Measurements from ENCODE around the gene STXBP6.

The STXBP6 gene

DNA sequence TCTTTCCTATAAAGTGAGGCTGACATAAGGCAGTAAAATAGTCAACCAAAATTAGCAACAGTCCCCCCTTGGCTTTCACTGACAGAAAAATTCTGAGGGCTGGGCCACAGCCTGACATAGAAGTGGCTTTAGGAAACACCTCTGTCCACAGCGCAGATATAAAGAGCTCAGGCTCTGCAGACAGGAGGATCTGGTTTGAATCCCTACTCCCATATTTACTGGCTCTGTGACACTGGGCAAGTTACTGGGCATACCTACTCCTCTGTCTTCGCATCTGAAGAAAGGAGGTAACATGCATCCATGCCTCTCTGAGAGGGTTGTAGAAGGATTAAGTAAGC is 95.3 kb downstream of the STXBP6 start:
- peaks cover 3% of the 10 kb centered on the region for H3K27me3 ChIP-seq (ENCODE audit: insufficient read depth, poor library complexity, severe bottlenecking)
- no peak for DNase-seq (ENCODE audit: low spot score)
- no peaks in the 10 kb centered on the region for H3K9me3 ChIP-seq (ENCODE audit: severe bottlenecking)
- no peaks in the 10 kb centered on the region for H3K36me3 ChIP-seq (ENCODE audit: low read depth)
- no peak overlapping the region for H3K27ac ChIP-seq (ENCODE audit: poor library complexity, severe bottlenecking)
- H3K4me1 ChIP-seq (ENCODE audit: insufficient read depth, poor library complexity, severe bottlenecking): no peaks in the 10 kb centered on the region
- ATAC-seq (ENCODE audit: low read depth): no peak
- TF ChIP-seq, protein P1, sequence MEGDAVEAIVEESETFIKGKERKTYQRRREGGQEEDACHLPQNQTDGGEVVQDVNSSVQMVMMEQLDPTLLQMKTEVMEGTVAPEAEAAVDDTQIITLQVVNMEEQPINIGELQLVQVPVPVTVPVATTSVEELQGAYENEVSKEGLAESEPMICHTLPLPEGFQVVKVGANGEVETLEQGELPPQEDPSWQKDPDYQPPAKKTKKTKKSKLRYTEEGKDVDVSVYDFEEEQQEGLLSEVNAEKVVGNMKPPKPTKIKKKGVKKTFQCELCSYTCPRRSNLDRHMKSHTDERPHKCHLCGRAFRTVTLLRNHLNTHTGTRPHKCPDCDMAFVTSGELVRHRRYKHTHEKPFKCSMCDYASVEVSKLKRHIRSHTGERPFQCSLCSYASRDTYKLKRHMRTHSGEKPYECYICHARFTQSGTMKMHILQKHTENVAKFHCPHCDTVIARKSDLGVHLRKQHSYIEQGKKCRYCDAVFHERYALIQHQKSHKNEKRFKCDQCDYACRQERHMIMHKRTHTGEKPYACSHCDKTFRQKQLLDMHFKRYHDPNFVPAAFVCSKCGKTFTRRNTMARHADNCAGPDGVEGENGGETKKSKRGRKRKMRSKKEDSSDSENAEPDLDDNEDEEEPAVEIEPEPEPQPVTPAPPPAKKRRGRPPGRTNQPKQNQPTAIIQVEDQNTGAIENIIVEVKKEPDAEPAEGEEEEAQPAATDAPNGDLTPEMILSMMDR (IDR thresholded peaks at IDR 0.05; ENCODE audit: poor library complexity, severe bottlenecking): no peak
- H3K4me3 ChIP-seq (ENCODE audit: severe bottlenecking): no peak overlapping the region

GRCh38 chr14:24954037-24954699 is 95.8 kb downstream of the STXBP6 start:
- no peak overlapping the region for H3K4me3 ChIP-seq (ENCODE audit: severe bottlenecking)
- H3K27ac ChIP-seq (ENCODE audit: poor library complexity, severe bottlenecking): no peak overlapping the region
- H3K9me3 ChIP-seq (ENCODE audit: severe bottlenecking): no peaks in the 10 kb centered on the region
- H3K36me3 ChIP-seq (ENCODE audit: low read depth): no peaks in the 10 kb centered on the region
- TF ChIP-seq, protein P1 (IDR thresholded peaks at IDR 0.05; ENCODE audit: poor library complexity, severe bottlenecking): no peak
- H3K27me3 ChIP-seq (ENCODE audit: insufficient read depth, poor library complexity, severe bottlenecking): peaks cover 3% of the 10 kb centered on the region
- no peak for DNase-seq (ENCODE audit: low spot score)
- H3K4me1 ChIP-seq (ENCODE audit: insufficient read depth, poor library complexity, severe bottlenecking): no peaks in the 10 kb centered on the region
- ATAC-seq (ENCODE audit: low read depth): no peak; the same call in 2 of the 3 replicates

- Histone ChIP-seq H3K27ac (ENCODE audit: poor library complexity, severe bottlenecking) (no peak overlapping the region), H3K4me1 (ENCODE audit: insufficient read depth, poor library complexity, severe bottlenecking) (no peaks in the 10 kb centered on the region), H3K9me3 (ENCODE audit: severe bottlenecking) (no peaks in the 10 kb centered on the region), H3K4me3 (ENCODE audit: severe bottlenecking) (no peak overlapping the region), H3K36me3 (ENCODE audit: low read depth) (no peaks in the 10 kb centered on the region), H3K27me3 (ENCODE audit: insufficient read depth, poor library complexity, severe bottlenecking) (peaks cover 3% of the 10 kb centered on the region)
- TF ChIP-seq, protein P1 (IDR thresholded peaks at IDR 0.05; ENCODE audit: poor library complexity, severe bottlenecking): no peak
- ATAC-seq (ENCODE audit: low read depth) (no peak; the same call in 2 of the 3 replicates), DNase-seq (ENCODE audit: low spot score) (no peak)
Measured at GRCh38 chr14:24952851-24953666, 96.9 kb downstream of the STXBP6 start.

DNA sequence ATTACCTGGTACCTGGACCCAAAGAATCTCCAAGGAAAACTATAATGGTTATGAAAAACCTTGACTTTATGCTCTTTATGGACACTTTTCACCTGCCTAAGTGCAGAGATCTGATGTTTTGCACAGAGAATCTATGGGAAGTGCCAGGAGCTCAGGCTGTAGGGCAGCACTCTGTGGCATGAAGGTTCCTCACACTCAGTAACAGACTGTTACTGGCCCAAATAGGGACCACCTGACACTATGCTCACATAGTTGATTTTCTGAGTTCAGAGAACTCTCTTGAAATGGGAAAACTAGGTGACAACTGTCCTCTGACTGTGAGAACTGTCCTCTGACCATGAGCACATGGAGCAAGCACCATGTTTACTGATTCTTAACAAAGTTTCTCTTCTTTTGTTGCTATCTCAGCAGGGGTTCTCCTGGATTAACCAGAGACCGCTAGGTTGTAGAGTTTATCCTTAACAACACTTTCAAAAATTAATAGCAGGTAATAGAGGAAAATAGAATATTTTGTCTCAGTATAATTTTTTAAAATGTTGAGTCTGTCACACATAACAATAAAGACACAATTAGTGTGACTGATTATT is 101.6 kb downstream of the STXBP6 start:
- Histone ChIP-seq H3K9me3 (ENCODE audit: severe bottlenecking) (no peaks in the 10 kb centered on the region), H3K27ac (ENCODE audit: poor library complexity, severe bottlenecking) (no peak overlapping the region), H3K4me1 (ENCODE audit: insufficient read depth, poor library complexity, severe bottlenecking) (no peaks in the 10 kb centered on the region), H3K4me3 (ENCODE audit: severe bottlenecking) (no peak overlapping the region), H3K36me3 (ENCODE audit: low read depth) (no peaks in the 10 kb centered on the region), H3K27me3 (ENCODE audit: insufficient read depth, poor library complexity, severe bottlenecking) (peaks cover 3% of the 10 kb centered on the region)
- no peak for ATAC-seq (ENCODE audit: low read depth)
- DNase-seq (ENCODE audit: low spot score): no peak
- TF ChIP-seq, protein P1 (IDR thresholded peaks at IDR 0.05; ENCODE audit: poor library complexity, severe bottlenecking): no peak
